ENCODE results near the gene CFAP74.

CFAP74 gene

DNA sequence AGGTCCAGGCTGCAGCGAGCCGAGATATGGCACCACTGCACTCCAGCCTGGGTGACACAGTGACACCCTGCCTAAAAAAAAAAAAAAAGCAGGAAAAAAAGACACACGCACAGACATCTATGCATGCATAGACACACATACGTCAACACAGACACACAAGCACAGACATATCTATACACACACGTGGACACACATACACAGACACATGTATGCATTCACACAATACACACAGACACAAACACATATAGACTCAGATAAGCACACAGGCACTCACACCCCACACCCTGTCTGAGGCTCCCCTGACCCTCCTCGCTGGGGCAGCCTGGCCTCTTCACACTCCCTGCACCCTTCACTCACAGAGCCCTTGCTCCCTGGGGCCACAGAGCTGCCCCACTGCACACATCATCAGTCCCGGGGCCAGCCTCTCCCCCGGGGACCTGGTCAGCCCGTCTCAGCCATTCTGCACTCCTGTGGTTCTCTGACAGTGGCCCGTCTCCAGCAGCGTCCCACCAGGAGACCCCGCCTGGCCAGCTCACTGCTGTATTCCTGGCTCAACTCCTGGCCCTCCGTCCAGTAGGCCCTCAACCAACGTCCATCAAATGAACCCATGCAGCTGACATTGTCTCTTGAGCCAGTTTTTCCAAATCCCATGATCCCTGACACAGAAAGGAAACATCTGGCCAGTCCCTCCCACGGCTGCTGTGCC, 42.0 kb upstream of the CFAP74 start:
- TF ChIP-seq CTCF (conservative IDR thresholded peaks at IDR 0.05; ENCODE audit: low read depth, low read length) = no peak
- no peak for DNase-seq (ENCODE audit: low read depth)
- H3K4me3 ChIP-seq (ENCODE audit: low read length) = no peak overlapping the region

DNA sequence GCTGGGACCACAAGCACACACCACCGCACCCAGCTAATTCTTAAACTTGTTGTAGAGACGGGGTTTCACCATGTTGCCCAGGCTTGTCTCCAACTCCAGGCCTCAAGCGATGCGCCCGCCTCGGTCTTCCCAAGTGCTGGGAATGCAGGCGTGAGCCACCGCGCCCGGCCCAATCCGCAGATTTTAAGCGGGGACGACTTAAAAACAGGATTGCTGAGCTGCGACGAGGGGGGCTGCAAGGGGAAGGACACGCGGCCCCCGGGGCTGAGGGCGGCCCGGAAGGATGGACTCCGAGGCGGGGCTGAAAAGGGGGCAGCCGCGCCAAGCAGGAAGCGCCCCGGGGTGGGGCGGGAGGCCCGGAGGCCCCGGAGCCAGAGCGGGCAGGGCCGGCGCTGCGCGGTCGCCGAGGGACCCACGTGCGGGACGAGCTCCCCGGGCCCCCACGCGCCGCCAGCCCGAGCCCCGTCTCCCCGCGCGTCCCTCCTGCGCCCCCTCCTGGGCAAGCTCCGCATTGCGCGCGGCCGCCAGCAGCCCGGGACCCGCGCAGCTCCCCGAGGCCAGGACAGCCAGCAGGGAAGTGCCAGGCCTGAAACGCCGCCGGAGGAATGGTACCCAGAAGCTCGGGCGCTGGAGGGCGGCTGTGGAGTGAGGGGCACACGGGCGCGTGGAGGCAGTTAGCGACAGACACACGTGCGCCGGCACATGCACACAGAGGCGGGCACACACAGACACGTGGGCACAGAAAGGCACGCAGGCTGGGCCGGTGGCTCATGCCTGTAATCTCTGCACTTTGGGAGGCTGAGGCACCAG, 41.1 kb upstream of the CFAP74 start:
- H3K4me3 ChIP-seq (ENCODE audit: low read length) = peak overlapping the region; percentile 6
- TF ChIP-seq CTCF (conservative IDR thresholded peaks at IDR 0.05; ENCODE audit: low read depth, low read length) = peak; percentile 59
- no peak for DNase-seq (ENCODE audit: low read depth)

DNA sequence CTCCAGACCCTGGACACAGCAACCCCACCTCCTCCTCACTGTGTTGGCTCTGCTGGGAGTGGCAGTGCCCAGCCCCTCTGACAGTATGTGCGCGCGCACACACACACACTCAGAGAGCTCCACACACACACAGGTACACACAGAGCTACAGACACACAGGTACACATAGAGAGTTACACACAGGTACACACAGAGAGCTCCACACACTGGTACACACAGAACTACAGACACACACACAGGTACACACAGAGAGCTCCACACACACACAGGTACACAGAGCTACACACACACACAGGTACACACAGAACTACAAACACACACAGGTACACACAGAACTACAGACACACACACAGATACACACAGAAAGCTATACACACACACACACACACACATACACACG, 40.3 kb upstream of the CFAP74 start:
- no peak overlapping the region for H3K4me3 ChIP-seq (ENCODE audit: low read length)
- no peak for TF ChIP-seq CTCF (conservative IDR thresholded peaks at IDR 0.05; ENCODE audit: low read depth, low read length)
- DNase-seq (ENCODE audit: low read depth) = no peak

DNA sequence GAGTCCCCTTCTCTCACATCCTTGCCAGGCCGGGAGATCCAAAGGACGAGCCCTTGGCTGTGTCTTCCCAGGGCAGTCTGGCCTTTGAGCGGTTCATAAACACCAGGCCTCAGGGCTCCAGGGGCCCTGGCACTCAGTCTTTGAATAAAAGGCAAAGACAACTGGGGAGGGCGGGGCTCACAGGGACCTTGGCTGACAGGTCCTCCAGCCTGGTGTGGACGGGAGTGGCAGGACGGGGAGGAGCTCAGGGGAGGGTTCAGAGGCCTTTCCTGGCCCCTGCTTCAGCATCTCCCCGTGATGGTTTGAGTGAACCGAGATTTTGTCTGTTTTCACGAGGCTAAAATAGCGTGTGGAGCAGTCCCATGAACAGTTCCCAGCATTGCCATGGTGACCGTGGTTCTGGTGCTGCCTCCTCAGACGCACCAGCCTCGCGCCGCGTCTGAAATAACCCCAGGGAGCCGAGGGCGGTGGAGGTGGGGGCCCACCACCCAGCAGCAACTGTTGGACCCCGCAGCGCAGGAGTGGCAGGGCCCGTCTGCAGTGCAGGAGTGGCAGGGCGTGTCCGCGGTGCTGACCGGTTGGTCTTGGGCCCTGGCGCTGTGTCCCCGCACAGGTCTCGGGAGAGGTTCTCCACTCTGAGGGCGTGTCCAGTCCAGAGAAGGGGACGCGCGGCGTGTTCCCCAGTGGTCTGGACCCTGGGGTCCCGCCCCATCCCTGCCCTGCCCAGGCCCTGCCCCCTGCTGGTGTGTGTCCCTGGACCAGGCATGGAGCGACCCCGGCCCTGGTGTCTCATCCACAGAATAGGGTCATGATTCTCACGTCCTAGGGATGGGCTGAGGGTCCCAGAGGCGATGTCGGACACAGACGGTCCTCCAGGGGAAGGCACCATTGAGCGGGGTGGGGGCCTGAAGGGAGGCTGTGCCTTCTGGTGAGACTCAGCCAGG, 39.5 kb upstream of the CFAP74 start:
- TF ChIP-seq CTCF (conservative IDR thresholded peaks at IDR 0.05; ENCODE audit: low read depth, low read length) = peak; percentile 20
- no peak overlapping the region for H3K4me3 ChIP-seq (ENCODE audit: low read length)
- DNase-seq (ENCODE audit: low read depth) = no peak

- no peak overlapping the region for H3K4me3 ChIP-seq (ENCODE audit: low read length)
Measured at GRCh38 chr1:2041887-2042286, 38.3 kb upstream of the CFAP74 start.

DNA sequence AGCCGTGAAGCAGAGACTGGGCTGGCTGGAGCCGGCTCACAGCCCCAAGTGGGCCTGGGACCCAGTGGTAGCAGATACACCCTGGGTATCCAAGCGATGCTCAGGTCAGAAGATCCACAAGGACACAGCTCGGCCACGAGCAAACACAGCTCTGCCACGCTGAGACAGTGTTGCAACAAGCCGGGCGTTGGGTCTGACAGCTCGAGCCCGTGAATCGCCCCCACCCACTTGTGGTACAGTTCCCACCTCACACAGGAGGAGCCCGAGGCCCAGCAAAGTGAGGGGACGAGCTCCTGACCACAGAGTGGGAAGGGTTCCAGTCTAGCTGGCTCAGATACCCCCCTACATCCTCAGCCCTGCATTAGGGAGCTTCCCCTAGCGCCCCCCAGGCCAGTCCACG, 37.7 kb upstream of the CFAP74 start:
- no peak overlapping the region for H3K4me3 ChIP-seq (ENCODE audit: low read length)
- TF ChIP-seq CTCF (conservative IDR thresholded peaks at IDR 0.05; ENCODE audit: low read depth, low read length) = no peak
- no peak for DNase-seq (ENCODE audit: low read depth)

More at GRCh38 chr1:2041887-2042286, 38.3 kb upstream of the CFAP74 start:
- no peak for TF ChIP-seq CTCF (conservative IDR thresholded peaks at IDR 0.05; ENCODE audit: low read depth, low read length)
- no peak for DNase-seq (ENCODE audit: low read depth)

Data from retinal pigment epithelial cell (primary cell).